ENCODE measurements around the gene TANK. TPM values are rescaled to one million over a fixed set of nuclear protein-coding genes. Genes with fewer than 3 reads are reported as not detected.

TANK gene
- total RNA-seq, 2 donors from 2014 or later, result 50.4 to 51.0 TPM

- 87% methylated on average over 2 of the region's 2 CpGs for WGBS
- TF ChIP-seq CTCF (IDR thresholded peaks at IDR 0.05) (no peak), POLR2AphosphoS5 (IDR thresholded peaks at IDR 0.05) (no peak), POLR2A (IDR thresholded peaks at IDR 0.05) (no peak)
- H3K4me3 ChIP-seq, result no peak overlapping the region
- no peaks in the 10 kb centered on the region for H3K36me3 ChIP-seq
- intact Hi-C loops (cut with DNase I), result no loop called here
- no peaks in the 10 kb centered on the region for H3K27me3 ChIP-seq (replicated peaks; ENCODE audit: insufficient read depth)
- peaks cover 5% of the 10 kb centered on the region for H3K4me1 ChIP-seq (replicated peaks)
- H3K27ac ChIP-seq, result no peak overlapping the region
- no peak for DNase-seq (ENCODE audit: low spot score)
- H3K9me3 ChIP-seq, result no peaks in the 10 kb centered on the region
Measured at GRCh38 chr2:161138429-161138828, 21.8 kb upstream of the TANK start.

GRCh38 chr2:161139098-161139987, 20.9 kb upstream of the TANK start:
- Histone ChIP-seq H3K27ac (peak overlapping the region in 1 of 2 donors; percentile 9), H3K9me3 (no peaks in the 10 kb centered on the region), H3K4me3 (no peak overlapping the region), H3K4me1 (replicated peaks) (peaks cover 5% of the 10 kb centered on the region), H3K27me3 (replicated peaks; ENCODE audit: insufficient read depth) (no peaks in the 10 kb centered on the region), H3K36me3 (no peaks in the 10 kb centered on the region)
- intact Hi-C loops (cut with DNase I), result no loop called here
- WGBS, result 32% methylated on average over 3 of the region's 3 CpGs
- no peak for DNase-seq (ENCODE audit: low spot score)
- TF ChIP-seq CTCF (IDR thresholded peaks at IDR 0.05) (no peak), POLR2AphosphoS5 (IDR thresholded peaks at IDR 0.05) (no peak), POLR2A (IDR thresholded peaks at IDR 0.05) (no peak)

GRCh38 chr2:161141033-161141432, 19.2 kb upstream of the TANK start:
- intact Hi-C loops (cut with DNase I), result no loop called here
- Histone ChIP-seq H3K4me3 (no peak overlapping the region), H3K27me3 (replicated peaks; ENCODE audit: insufficient read depth) (no peaks in the 10 kb centered on the region), H3K36me3 (no peaks in the 10 kb centered on the region), H3K4me1 (replicated peaks) (no peaks in the 10 kb centered on the region), H3K9me3 (no peaks in the 10 kb centered on the region), H3K27ac (no peak overlapping the region)
- no peak for TF ChIP-seq POLR2AphosphoS5 (IDR thresholded peaks at IDR 0.05)
- TF ChIP-seq POLR2A (IDR thresholded peaks at IDR 0.05), result no peak
- TF ChIP-seq CTCF (IDR thresholded peaks at IDR 0.05), result no peak
- 93% methylated on average over 2 of the region's 2 CpGs for WGBS
- DNase-seq (ENCODE audit: low spot score), result no peak

- no peak for TF ChIP-seq POLR2A (IDR thresholded peaks at IDR 0.05)
- TF ChIP-seq POLR2AphosphoS5 (IDR thresholded peaks at IDR 0.05), result no peak
- no peak for TF ChIP-seq CTCF (IDR thresholded peaks at IDR 0.05)
- Histone ChIP-seq H3K4me1 (replicated peaks) (no peaks in the 10 kb centered on the region), H3K36me3 (no peaks in the 10 kb centered on the region), H3K4me3 (no peak overlapping the region), H3K27me3 (replicated peaks; ENCODE audit: insufficient read depth) (no peaks in the 10 kb centered on the region), H3K9me3 (no peaks in the 10 kb centered on the region), H3K27ac (no peak overlapping the region)
- DNase-seq (ENCODE audit: low spot score), result no peak
- intact Hi-C loops (cut with DNase I), result no loop called here
Measured at GRCh38 chr2:161146209-161146775, 13.9 kb upstream of the TANK start.

- WGBS, result 80% methylated on average over 1 of the region's 3 CpGs
- Histone ChIP-seq H3K9me3 (no peaks in the 10 kb centered on the region), H3K27me3 (replicated peaks; ENCODE audit: insufficient read depth) (no peaks in the 10 kb centered on the region), H3K4me3 (no peak overlapping the region), H3K36me3 (no peaks in the 10 kb centered on the region), H3K4me1 (replicated peaks) (no peaks in the 10 kb centered on the region), H3K27ac (no peak overlapping the region)
- no peak for TF ChIP-seq CTCF (IDR thresholded peaks at IDR 0.05)
- TF ChIP-seq POLR2A (IDR thresholded peaks at IDR 0.05), result no peak
- no peak for TF ChIP-seq POLR2AphosphoS5 (IDR thresholded peaks at IDR 0.05)
- no peak for DNase-seq (ENCODE audit: low spot score)
- intact Hi-C loops (cut with DNase I), result no loop called here
Measured at GRCh38 chr2:161146996-161147395, 13.2 kb upstream of the TANK start.
